IgD-negative memory B cell (primary cell): Measurements from ENCODE around the gene SH2D5. TPM values are rescaled to one million over a fixed set of nuclear protein-coding genes. Genes with fewer than 3 reads are reported as not detected.

ENCODE experiments used
- H3K27ac Mint-ChIP-seq, 3 donors: one replicate each; pipeline ENCODE4 v1.8.0; 2020 to 2022; ENCODE audit warnings: mild to moderate bottlenecking in 3 of 3, mixed read lengths in 3 of 3, moderate library complexity in 1 of 3
- H3K27me3 Mint-ChIP-seq: one replicate; pipeline ENCODE4 v1.8.0; 2021; ENCODE audit warnings: mixed read lengths
- H3K36me3 Mint-ChIP-seq: one replicate; pipeline ENCODE4 v1.8.0; 2020; ENCODE audit warnings: mild to moderate bottlenecking, mixed read lengths
- H3K4me1 Mint-ChIP-seq, 3 donors: one replicate each; pipeline ENCODE4 v1.8.0; 2020 to 2022; ENCODE audit warnings: mixed read lengths in 3 of 3, mild to moderate bottlenecking in 1 of 3
- H3K4me3 Mint-ChIP-seq, 4 donors: one replicate each; pipeline ENCODE4 v1.8.0; 2020 to 2022; ENCODE audit warnings: mild to moderate bottlenecking in 4 of 4, mixed read lengths in 4 of 4, moderate library complexity in 3 of 4
- H3K9me3 Mint-ChIP-seq, 3 donors: one replicate each; pipeline ENCODE4 v1.8.0; 2020 to 2021; ENCODE audit warnings: mixed read lengths in 3 of 3, mild to moderate bottlenecking in 1 of 3
- polyA plus RNA-seq: library from polyadenylated mRNA; unstranded; fragments of 300-500 nt; fragmentation: Illumina TruSeq; gene quantifications from one replicate; pipeline ENCODE4 v1.2.3, GENCODE V29; 2021

Gene SH2D5
- polyA plus RNA-seq, 1 donor from 2014 or later: not detected

DNA sequence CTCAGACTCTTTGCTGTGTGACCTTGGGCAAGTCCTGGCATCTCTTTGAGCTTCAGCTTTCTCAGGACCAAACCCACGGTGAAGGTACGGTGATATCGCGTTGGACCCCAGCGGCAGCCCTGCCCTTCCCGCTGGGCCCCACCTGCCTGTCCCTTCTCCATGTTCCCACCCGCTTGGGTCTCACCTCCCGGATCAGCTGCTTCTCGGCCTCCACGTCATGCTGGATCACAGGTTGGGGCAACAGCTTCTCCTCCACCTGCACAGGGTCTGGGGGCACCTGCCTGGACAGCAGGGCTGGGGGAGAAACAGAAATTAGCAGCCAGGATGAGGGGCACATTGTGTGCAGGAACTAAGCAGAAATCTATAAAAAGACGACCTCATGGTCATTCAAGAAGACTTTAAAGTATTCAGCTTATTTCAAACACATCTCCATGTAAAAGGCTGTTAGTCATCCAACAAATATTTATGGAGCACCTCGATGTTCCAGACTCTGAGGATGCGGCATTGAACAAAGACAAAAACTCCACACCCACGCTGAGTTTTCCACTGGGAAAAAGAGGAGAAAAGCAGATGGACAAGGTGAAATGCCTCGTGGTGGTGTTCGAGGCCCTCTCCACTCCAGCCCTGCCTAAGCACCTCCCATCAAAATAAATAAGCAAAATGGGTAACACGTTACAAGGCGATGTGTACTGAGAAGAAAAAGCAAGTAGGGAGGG is 34.1 kb downstream of the SH2D5 start:
- Mint-ChIP-seq H3K4me3 (peak overlapping the region in 1 of 4 donors; percentile 17), H3K9me3 (no peaks in the 10 kb centered on the region), H3K27me3 (peaks cover 2% of the 10 kb centered on the region), H3K27ac (no peak overlapping the region), H3K4me1 (peaks cover 4 to 10% (median 4%) of the 10 kb centered on the region in 3 donors), H3K36me3 (no peaks in the 10 kb centered on the region)

DNA sequence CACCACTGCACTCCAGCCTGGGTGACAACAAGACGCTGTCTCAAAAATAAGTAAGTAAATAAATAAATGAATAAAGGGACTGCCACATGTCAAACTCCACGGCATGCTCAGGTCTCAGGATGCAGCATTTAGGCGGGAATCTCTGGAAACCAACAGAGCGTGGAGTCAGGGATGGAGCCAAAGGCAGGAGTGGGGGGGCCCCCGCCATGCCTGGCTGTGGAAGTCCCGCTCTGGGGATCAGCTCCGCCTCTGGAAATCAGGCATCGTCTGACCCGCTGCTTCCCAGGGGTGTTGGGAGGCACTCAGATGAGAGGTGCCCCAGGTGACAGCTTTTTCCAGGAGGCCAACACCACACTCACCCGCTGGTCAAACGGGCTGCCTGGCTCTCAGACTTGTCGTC is 34.9 kb downstream of the SH2D5 start:
- Mint-ChIP-seq H3K27me3 (peaks cover 2% of the 10 kb centered on the region), H3K36me3 (no peaks in the 10 kb centered on the region), H3K4me1 (peaks cover 4 to 10% (median 4%) of the 10 kb centered on the region in 3 donors), H3K4me3 (no peak overlapping the region), H3K9me3 (no peaks in the 10 kb centered on the region), H3K27ac (no peak overlapping the region)

- peak overlapping the region; percentile 60 to 93 (median 86) for H3K27ac Mint-ChIP-seq
These were observed 35.8 kb downstream of the SH2D5 start for GRCh38 chr1:20696397-20697333.

DNA sequence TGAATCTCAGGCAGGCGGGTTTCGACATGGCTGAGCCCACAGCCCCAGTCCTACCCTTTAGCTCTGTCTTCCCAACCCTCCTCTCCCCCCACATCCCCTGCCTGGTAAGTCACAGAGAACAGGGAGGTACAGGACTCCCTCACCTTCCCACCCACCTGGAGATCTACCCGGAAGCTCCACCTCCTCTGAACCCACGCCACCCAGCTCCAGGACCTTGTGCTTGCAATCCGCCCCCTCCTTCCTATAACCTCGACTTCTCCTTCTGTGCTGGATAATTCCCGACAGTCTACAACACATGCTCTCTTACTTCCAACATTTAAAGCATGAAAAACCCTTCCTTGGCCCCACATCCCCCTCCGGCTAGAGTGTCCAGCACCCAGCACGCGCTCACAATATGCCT is 37.0 kb downstream of the SH2D5 start:
- peaks cover 8% of the 10 kb centered on the region for H3K27me3 Mint-ChIP-seq
- H3K4me1 Mint-ChIP-seq: peaks cover 4 to 10% (median 4%) of the 10 kb centered on the region in 3 donors
- peak overlapping the region in 2 of 4 donors; percentile 86 to 95 for H3K4me3 Mint-ChIP-seq
- H3K36me3 Mint-ChIP-seq: no peaks in the 10 kb centered on the region
- no peak overlapping the region for H3K27ac Mint-ChIP-seq
- H3K9me3 Mint-ChIP-seq: peaks cover 0 to 6% (median 3%) of the 10 kb centered on the region in 3 donors

More at GRCh38 chr1:20696397-20697333, 35.8 kb downstream of the SH2D5 start:
- H3K4me3 Mint-ChIP-seq: peak overlapping the region; percentile 85 to 98 (median 90)
- peaks cover 4 to 10% (median 4%) of the 10 kb centered on the region in 3 donors for H3K4me1 Mint-ChIP-seq
- no peaks in the 10 kb centered on the region for H3K36me3 Mint-ChIP-seq
- peaks cover 0 to 6% (median 3%) of the 10 kb centered on the region in 3 donors for H3K9me3 Mint-ChIP-seq
- H3K27me3 Mint-ChIP-seq: peaks cover 8% of the 10 kb centered on the region

DNA sequence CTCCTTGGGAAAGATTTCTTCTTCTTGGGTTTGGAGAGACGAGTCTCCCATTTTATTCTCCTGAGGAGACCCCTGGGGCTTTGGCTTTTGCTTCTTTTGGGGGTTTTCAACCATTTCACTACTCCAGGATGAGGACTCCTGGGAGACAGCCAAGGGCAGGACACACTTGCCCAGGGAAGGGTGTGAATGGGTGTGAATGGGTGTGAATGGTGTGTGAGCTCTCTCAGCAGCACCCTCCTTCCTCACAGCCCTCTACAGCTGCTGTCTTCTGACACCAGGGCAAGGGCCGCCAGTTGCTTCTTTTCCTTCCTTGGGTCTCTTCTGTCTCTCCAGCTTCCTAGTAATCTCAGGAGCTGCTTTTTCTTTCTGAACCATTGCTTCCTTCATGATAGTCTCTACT is 38.9 kb downstream of the SH2D5 start:
- Mint-ChIP-seq H3K27ac (no peak overlapping the region), H3K27me3 (peaks cover 8% of the 10 kb centered on the region), H3K4me1 (peaks cover 4 to 10% (median 4%) of the 10 kb centered on the region in 3 donors), H3K4me3 (peak overlapping the region in 1 of 4 donors; percentile 63), H3K36me3 (no peaks in the 10 kb centered on the region), H3K9me3 (peaks cover 0 to 6% (median 3%) of the 10 kb centered on the region in 3 donors)

DNA sequence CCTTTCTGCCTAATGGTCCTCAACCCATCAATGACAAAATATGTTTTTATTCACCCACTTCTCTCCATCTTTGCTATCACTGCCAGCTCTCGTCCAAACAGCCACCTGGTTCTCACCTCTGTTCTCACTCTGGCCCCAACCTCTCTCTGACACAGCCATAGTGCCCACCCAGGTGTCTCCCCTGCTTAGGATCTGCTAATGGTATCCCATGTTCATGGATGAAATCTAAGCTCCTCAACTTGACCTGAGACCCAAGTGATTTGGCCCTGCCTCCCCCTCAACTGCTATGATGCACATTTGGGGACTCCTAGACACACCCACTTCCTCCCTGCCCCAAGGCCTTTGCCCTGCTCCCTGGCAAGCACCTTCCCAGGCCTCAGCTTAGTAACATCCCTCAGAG is 40.6 kb downstream of the SH2D5 start:
- no peak overlapping the region for H3K4me3 Mint-ChIP-seq
- peaks cover 0 to 6% (median 3%) of the 10 kb centered on the region in 3 donors for H3K9me3 Mint-ChIP-seq
- peak overlapping the region in 1 of 3 donors; percentile 73 for H3K27ac Mint-ChIP-seq
- peaks cover 8% of the 10 kb centered on the region for H3K27me3 Mint-ChIP-seq
- H3K4me1 Mint-ChIP-seq: peaks cover 4 to 9% (median 4%) of the 10 kb centered on the region in 3 donors
- no peaks in the 10 kb centered on the region for H3K36me3 Mint-ChIP-seq

DNA sequence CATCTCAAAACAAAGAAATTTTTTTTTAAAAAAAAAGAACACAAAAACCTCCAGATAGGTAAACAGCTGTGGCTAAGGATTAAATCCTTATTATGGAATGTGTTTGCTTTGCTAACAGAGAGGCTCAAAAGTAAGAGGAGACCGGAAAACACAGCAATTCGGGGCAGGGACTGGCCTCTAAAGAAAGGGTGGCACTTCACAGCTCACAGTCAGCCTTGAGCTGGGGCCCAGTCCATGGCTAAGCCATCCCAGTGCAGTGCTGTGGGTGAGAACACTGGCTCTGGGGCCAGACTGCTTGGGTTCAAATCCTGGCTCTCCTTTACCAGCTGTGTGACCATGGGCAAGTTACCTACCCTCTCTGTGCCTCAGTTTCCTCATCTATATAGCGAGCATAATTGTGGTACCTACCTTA is 42.9 kb downstream of the SH2D5 start:
- H3K36me3 Mint-ChIP-seq: peaks cover 1% of the 10 kb centered on the region
- H3K4me1 Mint-ChIP-seq: peaks cover 0 to 2% (median 0%) of the 10 kb centered on the region in 3 donors
- no peak overlapping the region for H3K27ac Mint-ChIP-seq
- peaks cover 0 to 6% (median 3%) of the 10 kb centered on the region in 3 donors for H3K9me3 Mint-ChIP-seq
- H3K27me3 Mint-ChIP-seq: peaks cover 19% of the 10 kb centered on the region
- no peak overlapping the region for H3K4me3 Mint-ChIP-seq

GRCh38 chr1:20686883-20687725 is 45.4 kb downstream of the SH2D5 start:
- Mint-ChIP-seq H3K9me3 (peaks cover 0 to 4% (median 3%) of the 10 kb centered on the region in 3 donors), H3K4me1 (no peaks in the 10 kb centered on the region), H3K36me3 (peaks cover 1% of the 10 kb centered on the region), H3K27me3 (peaks cover 21% of the 10 kb centered on the region), H3K27ac (no peak overlapping the region), H3K4me3 (no peak overlapping the region)

- Mint-ChIP-seq H3K4me3 (no peak overlapping the region), H3K4me1 (no peaks in the 10 kb centered on the region), H3K36me3 (peaks cover 1% of the 10 kb centered on the region), H3K27ac (no peak overlapping the region), H3K9me3 (no peaks in the 10 kb centered on the region), H3K27me3 (peaks cover 23% of the 10 kb centered on the region)
These were observed 46.8 kb downstream of the SH2D5 start for GRCh38 chr1:20685741-20686140.

DNA sequence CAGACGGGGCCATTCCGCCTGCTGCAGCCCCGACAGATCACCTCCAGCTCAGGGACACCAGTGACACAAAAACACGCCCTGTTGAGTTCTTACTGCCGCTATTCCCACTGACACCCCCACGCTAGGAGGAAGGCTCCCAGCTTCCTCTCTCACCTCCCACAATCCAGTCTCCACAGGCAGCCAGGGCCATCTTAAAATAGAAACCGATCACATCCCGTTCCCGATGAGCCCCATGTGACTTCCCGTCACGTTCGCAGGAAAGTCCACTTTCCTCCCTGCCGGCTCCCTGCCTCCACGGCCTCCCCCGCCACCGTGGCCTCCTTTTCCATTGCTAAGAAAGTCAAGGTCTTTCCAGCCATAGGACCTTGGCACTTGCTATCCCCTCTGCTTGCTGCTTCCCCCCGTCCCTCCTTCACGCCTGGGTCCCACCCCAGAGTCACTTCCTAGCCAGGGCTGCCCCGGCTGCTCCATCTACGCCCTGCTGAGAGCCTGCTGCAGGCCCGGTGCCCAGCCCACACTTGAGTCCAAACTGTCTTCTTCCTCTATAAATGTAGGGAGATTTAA is 47.3 kb downstream of the SH2D5 start:
- Mint-ChIP-seq H3K4me1 (peaks cover 0 to 3% (median 0%) of the 10 kb centered on the region in 3 donors), H3K27ac (no peak overlapping the region), H3K27me3 (peaks cover 24% of the 10 kb centered on the region), H3K36me3 (peaks cover 1% of the 10 kb centered on the region), H3K9me3 (no peaks in the 10 kb centered on the region), H3K4me3 (no peak overlapping the region)

DNA sequence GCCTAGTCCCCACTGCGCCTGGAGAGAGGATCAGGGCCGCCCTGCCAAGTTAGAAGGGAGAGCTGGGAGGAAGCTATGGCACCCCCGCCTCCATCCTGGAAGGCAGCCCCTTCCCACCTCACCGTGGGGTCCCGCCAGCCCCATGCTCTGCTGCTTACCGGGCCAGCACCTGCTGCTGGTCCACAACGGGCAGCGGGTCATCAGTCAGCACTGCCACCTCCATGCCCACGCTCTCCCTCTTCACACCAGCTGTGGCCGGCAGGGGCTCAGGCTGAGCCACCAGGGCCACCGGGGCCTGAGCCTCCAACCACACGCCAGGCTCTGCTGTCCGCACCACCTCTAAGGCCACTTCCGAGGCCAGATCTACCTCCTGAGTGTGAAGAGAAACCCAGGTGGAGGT is 47.9 kb downstream of the SH2D5 start:
- Mint-ChIP-seq H3K9me3 (no peaks in the 10 kb centered on the region), H3K4me3 (no peak overlapping the region), H3K4me1 (peaks cover 0 to 6% (median under 1%) of the 10 kb centered on the region in 3 donors), H3K27me3 (peaks cover 24% of the 10 kb centered on the region), H3K27ac (no peak overlapping the region), H3K36me3 (peaks cover 1% of the 10 kb centered on the region)

DNA sequence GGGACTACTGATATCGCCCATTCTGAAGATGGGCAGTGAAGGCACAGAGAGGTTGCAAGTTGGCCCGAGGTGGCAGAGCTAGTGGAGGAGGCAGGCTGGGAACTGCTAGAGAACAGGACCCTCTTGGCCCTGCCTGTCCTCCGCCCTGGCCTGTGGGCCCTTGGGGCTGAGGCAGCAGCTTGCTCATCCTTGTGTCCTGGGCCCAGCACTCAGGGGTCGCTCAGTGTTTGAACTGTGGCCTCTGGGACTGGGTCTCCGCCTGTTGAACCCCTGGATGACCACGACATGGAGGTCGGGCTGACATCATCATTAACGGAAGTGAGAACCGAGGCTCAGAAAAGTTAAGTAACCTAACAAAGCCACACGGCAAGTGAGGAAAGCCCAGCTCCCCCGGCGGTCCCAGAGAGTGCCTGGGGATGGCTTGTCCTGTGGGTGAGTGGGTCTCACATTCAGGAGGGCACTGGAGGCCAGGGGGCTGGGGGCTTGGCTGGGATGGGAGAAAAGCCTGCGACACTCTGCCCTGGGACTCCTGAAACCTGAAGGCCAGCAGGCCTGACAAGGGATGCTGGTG is 48.4 kb downstream of the SH2D5 start:
- Mint-ChIP-seq H3K27ac (no peak overlapping the region), H3K36me3 (peaks cover 1% of the 10 kb centered on the region), H3K4me1 (peaks cover 0 to 6% (median 5%) of the 10 kb centered on the region in 3 donors), H3K27me3 (peaks cover 24% of the 10 kb centered on the region), H3K4me3 (no peak overlapping the region), H3K9me3 (no peaks in the 10 kb centered on the region)

DNA sequence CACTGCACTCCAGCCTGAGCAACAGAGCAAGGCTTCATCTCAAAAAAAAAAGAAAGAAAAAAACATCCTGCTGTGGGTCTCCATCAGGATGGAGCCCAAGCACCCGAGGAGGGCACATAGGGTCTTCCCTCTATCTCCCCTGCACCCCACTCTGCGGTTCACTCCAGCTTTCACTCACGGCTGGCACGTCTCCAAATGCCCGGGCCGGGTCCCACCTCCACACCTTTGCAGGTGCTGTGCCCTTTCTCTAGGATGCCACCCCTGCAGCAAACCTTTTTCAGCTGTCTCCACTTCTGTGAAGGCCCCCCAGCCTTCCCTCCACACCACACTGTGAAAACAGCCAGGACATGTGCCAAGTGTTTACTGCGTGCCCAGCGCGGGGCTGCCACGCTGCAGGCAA is 48.9 kb downstream of the SH2D5 start:
- H3K4me1 Mint-ChIP-seq: peaks cover 4 to 9% (median 8%) of the 10 kb centered on the region in 3 donors

More for the DNA sequence above, 48.9 kb downstream of the SH2D5 start:
- Mint-ChIP-seq H3K9me3 (no peaks in the 10 kb centered on the region), H3K27ac (no peak overlapping the region), H3K27me3 (peaks cover 24% of the 10 kb centered on the region), H3K36me3 (peaks cover 1% of the 10 kb centered on the region), H3K4me3 (peak overlapping the region in 1 of 4 donors; percentile 1)
